A549 (cell line): ENCODE data around the gene NEGR1. TPM values are rescaled to one million over a fixed set of nuclear protein-coding genes. Genes with fewer than 3 reads are reported as not detected.

Source experiments
- ATAC-seq, 2 experiments: fragments of 200-7000 bp in 1 of 2; fragments of >200 bp in 1 of 2; cut with Nextera tagmentation in 1 of 2; cut with Tn5 transposase in 1 of 2; 3 replicates each; pipeline versions ENCODE4 v1.8.0 to v1.9.1; 2018 to 2020; ENCODE audit warnings: mild to moderate bottlenecking in 1 of 2, moderate library complexity in 1 of 2
- CTCF ChIA-PET: fragments of 300-600 bp; sonication (Branson Sonifier 250); formaldehyde crosslinking; extraction: SDS; loops from one replicate; lab custom pipeline; 2021; ENCODE audit warnings: antibody characterized with exemption, inconsistent platforms; lab: Yijun Ruan, JAX
- POLR2A ChIA-PET: fragments of 350-600 bp; formaldehyde crosslinking; extraction: SDS; loops from one replicate; lab custom pipeline; 2021; ENCODE audit warnings: antibody characterized with exemption, inconsistent platforms; lab: Yijun Ruan, JAX
- DNase-seq, 2 experiments: peaks; one replicate each; pipeline versions ENCODE4 v3.0.0 to v3.0.0-alpha.2; 2011 to 2016; ENCODE audit warnings: low read depth in 1 of 2, low spot score in 1 of 2
- FAIRE-seq: peaks from 2 replicates; lab custom pipeline; 2011; peaks lifted over from hg19 to GRCh38; lab: Jason Lieb, UNC
- H3K27ac ChIP-seq, 2 experiments: fragments of >200 bp; sonication (Bioruptor Twin); formaldehyde crosslinking; 3 replicates each; pipeline ENCODE4 v1.5.1; 2016 to 2017
- H3K4me1 ChIP-seq: fragments of >200 bp; sonication (Bioruptor Twin); formaldehyde crosslinking; 3 replicates; pipeline ENCODE4 v1.6.1; 2016
- H3K4me2 ChIP-seq: fragments of >200 bp; sonication (Bioruptor Twin); formaldehyde crosslinking; 3 replicates; pipeline ENCODE4 v1.6.1; 2016
- H3K4me3 ChIP-seq: fragments of >200 bp; sonication (Bioruptor Twin); formaldehyde crosslinking; 3 replicates; pipeline ENCODE4 v1.5.1; 2016
- H3K9me3 ChIP-seq: fragments of >200 bp; sonication (Bioruptor Twin); formaldehyde crosslinking; 3 replicates; pipeline ENCODE4 v1.6.1; 2016
- BHLHE40 ChIP-seq: IDR thresholded peaks from 2 replicates; pipeline ENCODE4 v1.6.1; 2012; ENCODE audit warnings: low read depth, low read length, inconsistent platforms
- CBX2 ChIP-seq: fragments of 200-600 bp; sonication (generic); IDR thresholded peaks from 2 replicates; pipeline ENCODE4 v1.6.1; 2016; ENCODE audit warnings: low read depth, mild to moderate bottlenecking, borderline replicate concordance
- CEBPB ChIP-seq, 2 experiments: fragments of >200 bp in 1 of 2; sonication (Bioruptor Twin) in 1 of 2; formaldehyde crosslinking in 1 of 2; IDR thresholded peaks; 2 replicates each; pipeline ENCODE4 v1.6.1; 2012 to 2016
- CHD4 ChIP-seq: fragments of 200-600 bp; sonication (generic); IDR thresholded peaks from 2 replicates; pipeline ENCODE4 v1.6.1; 2016; ENCODE audit warnings: antibody characterized with exemption, mild to moderate bottlenecking, borderline replicate concordance
- EP300 ChIP-seq, 2 experiments: fragments of >200 bp; sonication (Bioruptor Twin); formaldehyde crosslinking; IDR thresholded peaks; 2 replicates in 1 of 2; 3 replicates in 1 of 2; pipeline ENCODE4 v1.6.1; 2016 to 2017
- FOSB ChIP-seq: fragments of 250-450 bp; sonication (Bioruptor Pico); IDR thresholded peaks from 2 replicates; pipeline ENCODE4 v1.5.0; 2020; ENCODE audit warnings: mild to moderate bottlenecking, moderate library complexity
- GATA3 ChIP-seq: IDR thresholded peaks from 2 replicates; pipeline ENCODE4 v1.6.1; 2012; ENCODE audit warnings: borderline replicate concordance
- HDAC2 ChIP-seq: fragments of 200-600 bp; sonication (generic); IDR thresholded peaks from 2 replicates; pipeline ENCODE4 v1.6.1; 2016
- HOXA7 ChIP-seq: fragments of 250-450 bp; sonication (Bioruptor Pico); IDR thresholded peaks from 2 replicates; pipeline ENCODE4 v1.5.0; 2020; ENCODE audit warnings: mild to moderate bottlenecking, moderate library complexity
- JUNB ChIP-seq: fragments of >200 bp; sonication (Bioruptor Twin); formaldehyde crosslinking; IDR thresholded peaks from 2 replicates; pipeline ENCODE4 v1.6.1; 2016
- KDM1A ChIP-seq: fragments of 200-600 bp; sonication (generic); IDR thresholded peaks from 2 replicates; pipeline ENCODE4 v1.6.1; 2016; ENCODE audit warnings: low read depth, mild to moderate bottlenecking
- MAFK ChIP-seq: fragments of 450-650 bp; IDR thresholded peaks from 2 replicates; pipeline ENCODE4 v1.6.1; 2014; ENCODE audit not compliant: partially characterized antibody
- MYC ChIP-seq: IDR thresholded peaks from 2 replicates; pipeline ENCODE4 v1.6.1; 2012; ENCODE audit warnings: mild to moderate bottlenecking, inconsistent platforms, low read length, improper control_type of control experiment, borderline replicate concordance
- NFE2L2 ChIP-seq: fragments of 150-350 bp; conservative IDR thresholded peaks from 2 replicates; pipeline ENCODE4 v1.6.1; 2014; ENCODE audit warnings: low read length
- PHF8 ChIP-seq: fragments of 200-600 bp; sonication (generic); IDR thresholded peaks from 2 replicates; pipeline ENCODE4 v1.6.1; 2016; ENCODE audit warnings: low read depth, mild to moderate bottlenecking, antibody characterized with exemption, moderate library complexity, borderline replicate concordance
- POLR2A ChIP-seq: IDR thresholded peaks from 2 replicates; pipeline ENCODE4 v1.6.1; 2012; ENCODE audit warnings: mild to moderate bottlenecking, low read length
- RAD21 ChIP-seq, 2 experiments: fragments of >200 bp in 1 of 2; sonication (Bioruptor Twin) in 1 of 2; formaldehyde crosslinking in 1 of 2; IDR thresholded peaks in 1 of 2; conservative IDR thresholded peaks in 1 of 2; 2 replicates in 1 of 2; 3 replicates in 1 of 2; pipeline ENCODE4 v1.6.1; 2012 to 2018; ENCODE audit warnings: inconsistent platforms in 1 of 2
- RCOR1 ChIP-seq: fragments of 150-350 bp; IDR thresholded peaks from 2 replicates; pipeline ENCODE4 v1.6.1; 2014; ENCODE audit warnings: antibody characterized with exemption, low read length, low read depth
- RFX5 ChIP-seq: fragments of 450-650 bp; IDR thresholded peaks from 2 replicates; pipeline ENCODE4 v1.7.1; 2014; ENCODE audit warnings: antibody characterized with exemption, mild to moderate bottlenecking, moderate library complexity
- RNF2 ChIP-seq: fragments of 200-600 bp; sonication (generic); IDR thresholded peaks from 2 replicates; pipeline ENCODE4 v1.6.1; 2016; ENCODE audit warnings: low read depth, mild to moderate bottlenecking, antibody characterized with exemption, moderate library complexity, borderline replicate concordance
- SREBF2 ChIP-seq: fragments of 450-650 bp; IDR thresholded peaks from 2 replicates; pipeline ENCODE4 v1.6.1; 2014; ENCODE audit warnings: mild to moderate bottlenecking, moderate library complexity
- TFCP2L1 ChIP-seq: fragments of 250-450 bp; sonication (Bioruptor Pico); IDR thresholded peaks from 2 replicates; pipeline ENCODE4 v1.5.0; 2021; ENCODE audit warnings: mild to moderate bottlenecking
- TP53 ChIP-seq: fragments of 250-450 bp; sonication (Bioruptor Pico); IDR thresholded peaks from 2 replicates; pipeline ENCODE4 v1.5.0; 2021; ENCODE audit warnings: mild to moderate bottlenecking, moderate library complexity
- ZC3H11A ChIP-seq: fragments of 450-650 bp; IDR thresholded peaks from 2 replicates; pipeline ENCODE4 v1.6.1; 2014; ENCODE audit warnings: antibody characterized with exemption, mild to moderate bottlenecking
- ZNF302 ChIP-seq: fragments of 250-450 bp; sonication (Bioruptor Pico); IDR thresholded peaks from 2 replicates; pipeline ENCODE4 v1.9.0; 2021; ENCODE audit warnings: inconsistent platforms, mild to moderate bottlenecking, moderate library complexity
- WGBS: methylation state at CpG from one replicate; pipeline ENCODE4 v1.1.6; 2017; ENCODE audit errors: missing lambda C conversion rate; 5-methylcytosine and 5-hydroxymethylcytosine counted together
- polyA plus RNA-seq, 4 experiments: library from polyadenylated mRNA; depleted of rRNA in 3 of 4; stranded (reverse); fragments of >200 nt; fragmentation: RNase III in 1 of 4; extraction: RNeasy Plus Mini Kit Qiagen cat#74134 plus additional on column Dnase treatment in 1 of 4; gene quantifications; 2 replicates in 3 of 4; 3 replicates in 1 of 4; pipeline ENCODE4 v1.2.3, GENCODE V29; 2011 to 2017
- TF ChIP-seq, protein P1 (sequence below): fragments of >200 bp; sonication (Bioruptor Twin); formaldehyde crosslinking; IDR thresholded peaks from 3 replicates; pipeline ENCODE4 v1.6.1; 2016
- TF ChIP-seq, protein P2 (sequence below): fragments of >200 bp; sonication (Bioruptor Twin); formaldehyde crosslinking; IDR thresholded peaks from 3 replicates; pipeline ENCODE4 v1.5.1; 2016
- TF ChIP-seq, protein P3 (sequence below): IDR thresholded peaks from 2 replicates; pipeline ENCODE4 v1.6.1; 2012; ENCODE audit warnings: low read depth, borderline replicate concordance
- TF ChIP-seq, protein P4 (sequence below): fragments of 250-450 bp; sonication (Bioruptor Pico); IDR thresholded peaks from 2 replicates; pipeline ENCODE4 v1.5.0; 2020; ENCODE audit warnings: low read depth, mild to moderate bottlenecking, moderate library complexity

NEGR1 gene
- polyA plus RNA-seq, 2 of the 4 experiments (the other 2 are of a cell fraction): not detected

DNA sequence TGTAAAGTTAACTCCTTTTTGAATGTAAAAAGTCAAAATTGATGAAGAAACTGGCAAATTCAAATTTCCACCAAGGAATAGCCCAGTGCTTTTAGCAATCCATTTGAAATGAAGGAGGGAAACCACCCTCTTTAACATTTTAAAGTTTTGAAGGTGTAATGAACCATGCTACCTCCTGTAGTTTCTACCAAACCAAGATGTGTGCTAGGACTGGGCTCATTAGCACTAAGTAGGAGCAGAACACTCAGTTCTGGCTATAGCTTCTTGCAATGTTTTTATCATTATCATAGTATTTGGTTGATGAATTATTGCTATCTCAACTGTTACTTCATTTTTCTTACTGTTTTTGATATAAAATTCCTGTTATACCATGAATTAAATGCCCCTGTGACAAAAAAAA, 882.3 kb downstream of the NEGR1 start:
- Histone ChIP-seq H3K4me3 (no peak overlapping the region), H3K27ac (no peak overlapping the region), H3K9me3 (no peaks in the 10 kb centered on the region), H3K4me2 (no peak overlapping the region), H3K4me1 (no peaks in the 10 kb centered on the region)
- DNase-seq (no peak), ATAC-seq (no peak), FAIRE-seq (no peak)
- TF ChIP-seq TFCP2L1 (no peak), SREBF2 (no peak), KDM1A (no peak), ZC3H11A (no peak), EP300 (IDR thresholded peaks at IDR 0.05) (no peak), HDAC2 (no peak), CBX2 (no peak)
- TF ChIP-seq, protein P1, sequence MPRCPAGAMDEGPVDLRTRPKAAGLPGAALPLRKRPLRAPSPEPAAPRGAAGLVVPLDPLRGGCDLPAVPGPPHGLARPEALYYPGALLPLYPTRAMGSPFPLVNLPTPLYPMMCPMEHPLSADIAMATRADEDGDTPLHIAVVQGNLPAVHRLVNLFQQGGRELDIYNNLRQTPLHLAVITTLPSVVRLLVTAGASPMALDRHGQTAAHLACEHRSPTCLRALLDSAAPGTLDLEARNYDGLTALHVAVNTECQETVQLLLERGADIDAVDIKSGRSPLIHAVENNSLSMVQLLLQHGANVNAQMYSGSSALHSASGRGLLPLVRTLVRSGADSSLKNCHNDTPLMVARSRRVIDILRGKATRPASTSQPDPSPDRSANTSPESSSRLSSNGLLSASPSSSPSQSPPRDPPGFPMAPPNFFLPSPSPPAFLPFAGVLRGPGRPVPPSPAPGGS: no peak
- CTCF ChIA-PET: no interaction called here
- POLR2A ChIA-PET: no interaction called here

DNA sequence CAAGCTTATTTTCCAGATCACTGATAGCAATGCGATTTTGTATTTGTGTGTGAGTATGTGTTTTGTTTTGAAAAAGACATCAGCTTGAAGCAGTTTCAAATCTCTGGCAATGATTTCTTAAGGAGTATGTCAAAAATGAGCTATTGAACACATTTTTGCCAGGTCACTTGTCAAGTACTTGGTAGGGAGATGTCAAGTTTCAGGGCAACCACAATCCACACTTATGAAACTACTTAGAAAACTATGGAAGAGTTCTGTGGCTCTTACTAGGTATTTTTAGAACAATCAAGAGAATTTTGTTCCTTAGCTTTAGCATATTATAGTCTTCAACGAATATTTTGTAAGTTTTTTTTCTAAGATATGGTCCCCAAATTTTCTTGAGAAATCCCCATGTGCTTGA, 882.7 kb downstream of the NEGR1 start:
- DNase-seq (no peak), FAIRE-seq (no peak), ATAC-seq (no peak)
- H3K27ac ChIP-seq: no peak overlapping the region
- POLR2A ChIA-PET: no interaction called here
- H3K4me3 ChIP-seq: no peak overlapping the region
- H3K4me1 ChIP-seq: no peaks in the 10 kb centered on the region
- TF ChIP-seq CBX2 (no peak), POLR2A (no peak), NFE2L2 (no peak), JUNB (no peak), MAFK (no peak)
- 2% methylated on average over 2 of the region's 2 CpGs for WGBS
- no peaks in the 10 kb centered on the region for H3K9me3 ChIP-seq
- CTCF ChIA-PET: interaction anchor here (0.6 kb wide), 1 partner anchor 519 kb away, joined by 5 read pairs; no protein-coding TSS in a partner anchor
- no peak overlapping the region for H3K4me2 ChIP-seq

DNA sequence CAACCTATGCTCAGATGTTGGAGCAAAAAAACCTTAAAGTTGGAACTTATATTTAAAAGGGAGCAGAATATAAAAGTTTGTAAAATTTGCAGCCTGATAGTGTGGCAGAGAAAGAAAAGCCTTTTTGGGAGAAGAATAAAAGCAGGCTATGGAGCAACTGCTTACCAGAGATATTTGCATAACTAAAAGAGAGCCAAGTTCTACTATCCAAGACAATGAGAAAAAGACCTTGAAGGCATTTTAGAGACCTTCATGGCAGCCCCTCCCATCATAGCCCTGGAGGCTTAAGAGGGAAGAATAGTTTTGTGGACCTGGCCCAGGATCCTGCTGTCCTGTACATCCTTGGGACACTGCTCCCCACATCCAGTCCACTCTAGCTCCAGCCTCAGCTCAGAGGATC, 889.0 kb downstream of the NEGR1 start:
- POLR2A ChIA-PET: no interaction called here
- ATAC-seq: no peak

DNA sequence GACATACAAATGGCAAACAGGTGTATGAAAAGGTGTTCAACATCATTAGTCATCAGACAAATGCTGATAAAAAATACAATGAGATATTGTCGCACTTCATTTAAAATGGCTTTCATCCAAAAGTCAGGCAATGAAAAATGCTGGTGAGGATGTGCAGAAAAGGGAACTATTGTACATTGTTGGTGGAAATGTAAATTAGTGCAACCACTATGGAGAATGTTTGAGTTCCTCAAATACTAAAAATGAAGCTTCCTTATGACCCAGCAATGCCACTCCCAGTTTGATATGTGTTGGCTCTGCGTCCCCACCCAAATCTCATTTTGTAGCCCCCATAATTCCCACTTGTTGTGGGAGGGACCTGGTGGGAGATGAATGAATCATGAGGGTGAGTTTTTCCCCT, 891.8 kb downstream of the NEGR1 start:
- Histone ChIP-seq H3K4me1 (no peaks in the 10 kb centered on the region), H3K27ac (no peak overlapping the region), H3K4me2 (no peak overlapping the region), H3K4me3 (no peak overlapping the region), H3K9me3 (no peaks in the 10 kb centered on the region)
- POLR2A ChIA-PET: no interaction called here
- 2% methylated on average over 2 of the region's 2 CpGs for WGBS
- CTCF ChIA-PET: no interaction called here
- no peak for ATAC-seq
- FAIRE-seq: no peak
- DNase-seq: no peak
- no peak for TF ChIP-seq JUNB
- TF ChIP-seq, protein P2, sequence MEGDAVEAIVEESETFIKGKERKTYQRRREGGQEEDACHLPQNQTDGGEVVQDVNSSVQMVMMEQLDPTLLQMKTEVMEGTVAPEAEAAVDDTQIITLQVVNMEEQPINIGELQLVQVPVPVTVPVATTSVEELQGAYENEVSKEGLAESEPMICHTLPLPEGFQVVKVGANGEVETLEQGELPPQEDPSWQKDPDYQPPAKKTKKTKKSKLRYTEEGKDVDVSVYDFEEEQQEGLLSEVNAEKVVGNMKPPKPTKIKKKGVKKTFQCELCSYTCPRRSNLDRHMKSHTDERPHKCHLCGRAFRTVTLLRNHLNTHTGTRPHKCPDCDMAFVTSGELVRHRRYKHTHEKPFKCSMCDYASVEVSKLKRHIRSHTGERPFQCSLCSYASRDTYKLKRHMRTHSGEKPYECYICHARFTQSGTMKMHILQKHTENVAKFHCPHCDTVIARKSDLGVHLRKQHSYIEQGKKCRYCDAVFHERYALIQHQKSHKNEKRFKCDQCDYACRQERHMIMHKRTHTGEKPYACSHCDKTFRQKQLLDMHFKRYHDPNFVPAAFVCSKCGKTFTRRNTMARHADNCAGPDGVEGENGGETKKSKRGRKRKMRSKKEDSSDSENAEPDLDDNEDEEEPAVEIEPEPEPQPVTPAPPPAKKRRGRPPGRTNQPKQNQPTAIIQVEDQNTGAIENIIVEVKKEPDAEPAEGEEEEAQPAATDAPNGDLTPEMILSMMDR: no peak
- TF ChIP-seq BHLHE40: no peak
- no peak for TF ChIP-seq RNF2
- TF ChIP-seq RAD21 (conservative IDR thresholded peaks at IDR 0.05 in 1 of 2, IDR thresholded peaks at IDR 0.05 in 1 of 2): no peak
- no peak for TF ChIP-seq PHF8
- TF ChIP-seq, protein P1: no peak
- TF ChIP-seq, protein P3, sequence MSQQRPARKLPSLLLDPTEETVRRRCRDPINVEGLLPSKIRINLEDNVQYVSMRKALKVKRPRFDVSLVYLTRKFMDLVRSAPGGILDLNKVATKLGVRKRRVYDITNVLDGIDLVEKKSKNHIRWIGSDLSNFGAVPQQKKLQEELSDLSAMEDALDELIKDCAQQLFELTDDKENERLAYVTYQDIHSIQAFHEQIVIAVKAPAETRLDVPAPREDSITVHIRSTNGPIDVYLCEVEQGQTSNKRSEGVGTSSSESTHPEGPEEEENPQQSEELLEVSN: no peak
- no peak for TF ChIP-seq EP300 (IDR thresholded peaks at IDR 0.05)
- TF ChIP-seq ZNF302: no peak
- no peak for TF ChIP-seq HOXA7 (CRISPR knock-in tag)
- TF ChIP-seq MYC: no peak
- TF ChIP-seq CBX2: no peak

More for the DNA sequence above, 889.0 kb downstream of the NEGR1 start:
- DNase-seq (no peak), FAIRE-seq (no peak)
- no peaks in the 10 kb centered on the region for H3K9me3 ChIP-seq
- no peak overlapping the region for H3K4me2 ChIP-seq
- TF ChIP-seq FOSB (CRISPR knock-in tag) (no peak), RNF2 (no peak), GATA3 (no peak), RCOR1 (no peak), CEBPB (IDR thresholded peaks at IDR 0.05) (no peak), NFE2L2 (no peak), RFX5 (no peak), CBX2 (no peak), TP53 (CRISPR knock-in tag) (no peak), SREBF2 (no peak), CHD4 (no peak)
- TF ChIP-seq, protein P4, sequence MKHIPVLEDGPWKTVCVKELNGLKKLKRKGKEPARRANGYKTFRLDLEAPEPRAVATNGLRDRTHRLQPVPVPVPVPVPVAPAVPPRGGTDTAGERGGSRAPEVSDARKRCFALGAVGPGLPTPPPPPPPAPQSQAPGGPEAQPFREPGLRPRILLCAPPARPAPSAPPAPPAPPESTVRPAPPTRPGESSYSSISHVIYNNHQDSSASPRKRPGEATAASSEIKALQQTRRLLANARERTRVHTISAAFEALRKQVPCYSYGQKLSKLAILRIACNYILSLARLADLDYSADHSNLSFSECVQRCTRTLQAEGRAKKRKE (CRISPR knock-in tag): no peak
- H3K27ac ChIP-seq: no peak overlapping the region
- H3K4me1 ChIP-seq: no peaks in the 10 kb centered on the region
- H3K4me3 ChIP-seq: no peak overlapping the region
- CTCF ChIA-PET: no interaction called here
